Astrocyte of the spinal cord (primary cell): ENCODE measurements around the gene TMTC2.

Experiments
- DNase-seq: peaks from one replicate; pipeline ENCODE4 v3.0.0; 2011; ENCODE audit warnings: low read depth, low spot score
- H3K4me3 ChIP-seq: 2 replicates; pipeline ENCODE4 v1.5.1; 2011; ENCODE audit warnings: low read depth, mild to moderate bottlenecking, low read length, moderate library complexity
- CTCF ChIP-seq: IDR thresholded peaks from 2 replicates; pipeline ENCODE4 v1.5.1; 2012; ENCODE audit warnings: low read depth, mild to moderate bottlenecking, low read length, inconsistent platforms
- in situ Hi-C: cut with HindIII; loops from 2 replicates; pipeline ENCODE4 v1.10.0; 2017; ENCODE audit warnings: low sequenced_read_pairs

Gene TMTC2

GRCh38 chr12:82805812-82806497 lies 119.2 kb downstream of the TMTC2 start:
- H3K4me3 ChIP-seq, result no peak overlapping the region
- in situ Hi-C loops, result no loop called here
- TF ChIP-seq CTCF, result no peak
- DNase-seq, result no peak

- no peak overlapping the region for H3K4me3 ChIP-seq
- TF ChIP-seq CTCF, result no peak
- DNase-seq, result no peak
- in situ Hi-C loops, result no loop called here
These were observed 120.5 kb downstream of the TMTC2 start for GRCh38 chr12:82807132-82807737.

GRCh38 chr12:82810568-82810967 lies 123.9 kb downstream of the TMTC2 start:
- in situ Hi-C loops, result no loop called here

GRCh38 chr12:82817368-82817767 lies 130.7 kb downstream of the TMTC2 start:
- DNase-seq, result peak; percentile 27
- in situ Hi-C loops, result no loop called here
- H3K4me3 ChIP-seq, result no peak overlapping the region
- no peak for TF ChIP-seq CTCF

More at GRCh38 chr12:82810568-82810967, 123.9 kb downstream of the TMTC2 start:
- DNase-seq, result no peak
- H3K4me3 ChIP-seq, result no peak overlapping the region
- TF ChIP-seq CTCF, result no peak

- DNase-seq, result no peak
- in situ Hi-C loops, result no loop called here
- TF ChIP-seq CTCF, result no peak
- no peak overlapping the region for H3K4me3 ChIP-seq
These were observed 131.7 kb downstream of the TMTC2 start for GRCh38 chr12:82818271-82819035.

- in situ Hi-C loops, result no loop called here
- no peak overlapping the region for H3K4me3 ChIP-seq
- no peak for DNase-seq
- no peak for TF ChIP-seq CTCF
These were observed 139.8 kb downstream of the TMTC2 start for GRCh38 chr12:82826505-82826904.
